Measurements from ENCODE around the gene TENM3.

GRCh38 chr4:182812916-182813315, 569.7 kb downstream of the TENM3 start:
- TF ChIP-seq MLX (CRISPR knock-in tag; IDR thresholded peaks at IDR 0.05): no peak
- TF ChIP-seq CTCF (IDR thresholded peaks at IDR 0.05): no peak
- TF ChIP-seq NR3C1 (CRISPR knock-in tag; conservative IDR thresholded peaks at IDR 0.05; ENCODE audit: low read depth): no peak
- no peak for TF ChIP-seq JAZF1 (CRISPR knock-in tag; IDR thresholded peaks at IDR 0.05)
- no peak for TF ChIP-seq ELF4 (CRISPR knock-in tag; IDR thresholded peaks at IDR 0.05; ENCODE audit: low read depth)
- TF ChIP-seq ZSCAN18 (CRISPR knock-in tag; IDR thresholded peaks at IDR 0.05): no peak
- no peak for TF ChIP-seq PRDM15 (CRISPR knock-in tag; IDR thresholded peaks at IDR 0.05)
- no peak for TF ChIP-seq NFYB (CRISPR knock-in tag; conservative IDR thresholded peaks at IDR 0.05; ENCODE audit: low read depth)
- TF ChIP-seq USF2 (CRISPR knock-in tag; IDR thresholded peaks at IDR 0.05): no peak
- no peak for TF ChIP-seq JUN (CRISPR knock-in tag; IDR thresholded peaks at IDR 0.05)
- TF ChIP-seq CREB1 (CRISPR knock-in tag; IDR thresholded peaks at IDR 0.05): no peak
- TF ChIP-seq NFE2L1 (CRISPR knock-in tag; IDR thresholded peaks at IDR 0.05): no peak
- no peak for TF ChIP-seq HMGXB4 (CRISPR knock-in tag; IDR thresholded peaks at IDR 0.05)
- TF ChIP-seq E2F1 (CRISPR knock-in tag; IDR thresholded peaks at IDR 0.05): no peak
